ENCODE results near the gene LIMD2.

Gene LIMD2

GRCh38 chr17:63701456-63701820 is 1.5 kb upstream of the LIMD2 start:
- DNase-seq (ENCODE audit: low spot score): no peak

- DNase-seq (ENCODE audit: low spot score): peak; percentile 79
Measured at GRCh38 chr17:63700528-63701455, 867 bp upstream of the LIMD2 start.

GRCh38 chr17:63698886-63699637 is 863 bp downstream of the LIMD2 start:
- DNase-seq (ENCODE audit: low spot score): no peak

DNA sequence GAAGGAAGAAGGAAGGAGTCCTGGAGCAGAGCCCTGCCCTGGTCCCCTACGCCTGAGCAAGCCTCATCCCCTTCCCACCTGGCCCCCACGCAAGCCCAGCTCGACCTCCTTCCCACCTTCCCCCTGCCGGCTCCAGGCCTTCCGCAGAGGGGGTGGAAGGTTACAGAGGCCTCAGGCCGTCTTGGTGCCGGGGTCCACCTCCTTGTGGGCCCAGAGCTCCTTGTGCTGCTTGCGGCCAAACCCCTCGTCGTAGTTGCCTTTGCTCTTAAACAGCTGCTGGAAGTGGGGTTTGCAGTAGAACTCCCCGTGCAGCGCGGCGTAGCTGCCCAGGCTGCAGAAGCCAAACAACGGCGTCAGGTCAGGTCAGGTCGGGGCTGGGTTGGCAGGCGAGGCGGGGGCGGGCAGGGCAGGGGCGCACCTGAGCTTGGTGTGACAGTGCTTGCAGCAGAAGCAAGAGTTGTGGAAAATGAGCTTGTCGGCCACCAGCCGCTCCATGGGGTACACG is 1.5 kb downstream of the LIMD2 start:
- no peak for DNase-seq (ENCODE audit: low spot score)

- no peak for DNase-seq (ENCODE audit: low spot score)
Measured at GRCh38 chr17:63697341-63698286, 2.3 kb downstream of the LIMD2 start.

GRCh38 chr17:63696381-63696961 is 3.5 kb downstream of the LIMD2 start:
- no peak for DNase-seq (ENCODE audit: low spot score)

DNA sequence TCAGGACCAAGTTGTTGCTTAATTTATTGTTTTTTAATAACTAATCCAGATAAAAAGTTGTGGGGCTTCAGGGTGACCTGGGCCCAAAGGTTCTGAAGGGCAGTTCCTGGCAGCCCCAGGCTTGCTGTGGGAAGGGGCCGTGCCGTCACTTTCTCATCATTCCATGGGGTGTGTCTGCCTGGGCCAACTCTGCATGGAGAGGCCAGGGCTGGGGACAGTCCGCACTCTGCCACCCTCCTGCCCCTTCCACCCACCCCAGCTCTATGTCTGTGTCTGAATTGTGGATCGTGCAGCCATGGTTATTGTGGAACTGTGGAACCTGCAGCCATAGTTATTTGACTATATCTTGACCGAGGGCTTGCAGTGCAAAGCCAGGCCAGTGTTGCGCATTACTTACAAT is 4.0 kb downstream of the LIMD2 start:
- no peak for DNase-seq (ENCODE audit: low spot score)

- DNase-seq (ENCODE audit: low spot score): no peak
Measured at GRCh38 chr17:63694950-63695773, 4.8 kb downstream of the LIMD2 start.

DNA sequence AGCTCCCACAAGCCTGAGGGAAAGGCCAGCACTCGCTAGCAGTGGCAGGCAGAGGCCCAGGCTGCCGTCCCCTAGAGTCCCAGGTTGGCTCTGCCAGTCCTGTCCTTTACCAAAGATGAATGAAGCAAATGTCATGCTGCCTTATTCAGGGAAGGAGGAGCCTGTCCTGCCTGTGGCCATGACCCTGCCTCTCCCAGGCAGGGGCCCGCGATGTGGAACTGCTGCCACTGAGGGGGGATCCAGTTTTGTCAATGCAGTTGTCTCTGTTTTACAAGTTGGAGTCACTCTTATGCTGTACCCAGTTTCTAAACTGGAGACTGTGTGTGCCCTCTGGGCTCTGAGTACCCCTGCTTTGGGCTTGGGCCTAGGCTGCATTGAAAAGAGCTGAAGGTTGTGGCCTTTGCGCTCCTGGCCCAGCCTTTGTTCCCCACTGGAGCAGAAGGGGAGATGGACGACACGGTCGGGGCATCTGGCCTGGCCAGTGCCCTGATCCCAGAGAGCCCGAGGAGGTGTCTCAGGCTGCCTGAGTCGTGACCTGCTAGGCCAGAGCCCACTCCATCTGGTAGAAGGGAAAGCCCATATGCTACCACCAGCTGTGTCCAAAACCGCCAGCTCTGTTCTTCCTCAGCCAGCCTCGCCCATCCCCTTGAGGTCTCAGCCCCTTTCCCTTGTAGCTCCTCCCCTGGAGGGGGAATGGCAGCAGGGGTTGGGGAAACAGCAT is 5.5 kb downstream of the LIMD2 start:
- DNase-seq (ENCODE audit: low spot score): no peak

GRCh38 chr17:63693411-63694113 is 6.4 kb downstream of the LIMD2 start:
- DNase-seq (ENCODE audit: low spot score): no peak

GRCh38 chr17:63692195-63692816 is 7.6 kb downstream of the LIMD2 start:
- no peak for DNase-seq (ENCODE audit: low spot score)

DNA sequence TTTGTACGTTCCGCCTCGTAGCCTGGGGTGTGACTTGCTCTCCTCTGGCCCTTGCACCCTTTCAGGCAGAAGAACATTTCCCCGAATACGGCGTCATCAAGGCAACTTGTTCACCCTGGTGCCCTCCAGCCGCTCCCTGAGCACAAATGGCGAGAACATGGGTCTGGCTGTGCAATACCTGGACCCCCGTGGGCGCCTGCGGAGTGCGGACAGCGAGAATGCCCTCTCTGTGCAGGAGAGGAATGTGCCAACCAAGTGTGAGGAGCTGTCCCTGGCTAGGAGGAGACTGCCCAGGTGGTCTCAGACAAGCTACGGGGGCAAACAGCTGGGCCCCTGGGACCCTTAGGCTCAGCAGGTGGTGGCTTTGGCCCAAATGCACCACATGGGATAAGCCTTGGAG is 10.4 kb downstream of the LIMD2 start:
- DNase-seq (ENCODE audit: low spot score): no peak

DNA sequence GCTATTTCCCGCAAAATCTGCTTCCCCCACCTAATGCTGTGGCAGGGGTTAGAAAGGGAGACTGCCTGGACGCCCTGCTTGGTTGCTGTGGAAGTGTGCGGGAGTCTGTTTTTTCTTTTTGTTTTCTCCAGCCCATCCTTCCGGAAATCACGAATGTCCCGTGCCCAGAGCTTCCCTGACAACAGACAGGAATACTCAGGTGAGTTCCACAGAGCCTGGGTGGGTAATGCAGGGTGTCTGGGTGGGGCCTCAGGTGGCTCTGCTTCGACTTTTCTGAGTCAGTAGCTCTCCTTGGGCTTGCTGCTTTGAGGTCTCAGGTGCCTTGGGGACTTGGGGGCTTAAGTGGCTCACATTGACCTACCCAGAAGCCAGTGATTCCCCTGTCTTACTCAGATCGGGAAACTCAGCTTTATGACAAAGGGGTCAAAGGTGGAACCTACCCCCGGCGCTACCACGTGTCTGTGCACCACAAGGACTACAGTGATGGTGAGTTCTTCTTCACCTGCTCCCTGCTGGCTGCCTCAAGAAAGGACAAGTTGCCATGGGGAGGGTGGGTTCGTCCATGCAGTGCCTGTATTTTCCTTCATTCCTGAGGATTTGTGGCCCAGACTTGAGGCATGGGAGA is 11.4 kb downstream of the LIMD2 start:
- DNase-seq (ENCODE audit: low spot score): no peak

GRCh38 chr17:63686138-63686685 is 13.7 kb downstream of the LIMD2 start:
- no peak for DNase-seq (ENCODE audit: low spot score)

- no peak for DNase-seq (ENCODE audit: low spot score)
Measured at GRCh38 chr17:63685578-63685977, 14.3 kb downstream of the LIMD2 start.

- DNase-seq (ENCODE audit: low spot score): no peak
Measured at GRCh38 chr17:63685041-63685440, 14.9 kb downstream of the LIMD2 start.

- DNase-seq (ENCODE audit: low spot score): no peak
Measured at GRCh38 chr17:63682981-63683380, 16.9 kb downstream of the LIMD2 start.

DNA sequence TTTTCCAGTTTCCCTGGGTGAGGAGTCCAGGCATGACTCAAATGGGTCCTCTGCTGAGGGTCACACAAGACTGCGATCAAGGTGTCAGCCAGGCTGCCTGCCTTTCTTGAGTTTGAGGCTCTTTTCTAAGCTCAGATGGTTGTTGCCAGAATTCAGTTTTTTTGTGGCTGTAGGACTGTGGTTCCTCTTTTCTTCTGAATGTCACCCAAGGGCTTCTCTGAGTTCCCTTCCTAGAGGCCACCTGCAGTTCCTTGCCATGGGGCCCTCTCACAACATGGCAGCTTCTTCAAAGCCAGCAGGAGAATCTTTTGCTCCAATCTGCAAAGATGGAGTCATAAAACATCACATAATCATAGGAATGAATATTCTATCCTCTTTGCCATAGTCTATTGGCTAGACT is 17.5 kb downstream of the LIMD2 start:
- no peak for DNase-seq (ENCODE audit: low spot score)
